GM12872 (cell line): ENCODE data around the gene GNA15.

Experiments
- TF ChIP-seq, protein P1 (sequence below): IDR thresholded peaks from 3 replicates; pipeline ENCODE4 v1.5.1; 2011; ENCODE audit warnings: low read depth, mild to moderate bottlenecking, low read length, moderate library complexity; ENCODE audit not compliant: insufficient read depth

GNA15 gene

DNA sequence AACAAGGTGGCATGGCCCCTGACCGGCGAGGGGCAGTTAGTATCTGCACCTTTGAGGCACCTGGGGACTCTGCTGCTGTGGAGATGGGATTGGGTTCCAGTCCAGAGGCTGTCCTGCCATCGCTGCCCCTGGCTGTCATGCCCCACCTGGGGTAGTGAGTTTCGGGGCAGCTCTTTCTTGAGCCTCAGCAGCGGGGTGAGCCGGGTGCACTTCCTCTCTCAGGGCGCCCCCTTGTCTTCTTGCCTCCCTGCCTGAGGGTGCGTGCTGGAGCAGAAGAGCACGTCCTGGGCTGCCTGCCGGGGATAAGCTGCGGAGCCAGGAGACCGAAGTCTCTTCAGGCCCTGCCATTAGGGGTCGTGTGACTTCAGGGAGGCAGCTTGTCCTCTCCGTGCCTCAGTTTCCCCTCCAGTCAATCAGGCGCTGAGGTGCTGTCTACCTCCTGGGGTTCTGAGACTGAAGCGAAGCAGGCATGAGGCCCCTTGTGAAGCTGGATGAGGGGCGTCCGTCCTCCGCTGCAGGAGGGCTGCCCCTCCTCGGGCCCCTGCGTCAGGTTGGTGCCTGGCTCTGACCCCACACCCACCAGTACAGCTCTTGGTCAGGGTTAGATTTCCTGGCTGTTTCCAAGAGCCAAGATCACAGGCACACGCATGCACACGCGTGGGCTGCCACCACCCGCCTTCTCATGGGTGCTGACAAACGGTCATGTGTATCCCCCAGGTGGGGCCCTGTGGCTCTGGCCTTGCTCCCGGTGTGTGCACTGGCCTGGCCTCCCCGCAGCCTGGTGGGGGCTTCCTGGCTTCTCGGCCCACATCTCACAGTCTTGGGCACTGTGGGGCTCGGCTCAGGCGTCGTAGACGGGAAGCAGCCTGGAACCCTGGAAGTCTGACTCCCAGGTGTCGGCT, 33.3 kb upstream of the GNA15 start:
- TF ChIP-seq, protein P1, sequence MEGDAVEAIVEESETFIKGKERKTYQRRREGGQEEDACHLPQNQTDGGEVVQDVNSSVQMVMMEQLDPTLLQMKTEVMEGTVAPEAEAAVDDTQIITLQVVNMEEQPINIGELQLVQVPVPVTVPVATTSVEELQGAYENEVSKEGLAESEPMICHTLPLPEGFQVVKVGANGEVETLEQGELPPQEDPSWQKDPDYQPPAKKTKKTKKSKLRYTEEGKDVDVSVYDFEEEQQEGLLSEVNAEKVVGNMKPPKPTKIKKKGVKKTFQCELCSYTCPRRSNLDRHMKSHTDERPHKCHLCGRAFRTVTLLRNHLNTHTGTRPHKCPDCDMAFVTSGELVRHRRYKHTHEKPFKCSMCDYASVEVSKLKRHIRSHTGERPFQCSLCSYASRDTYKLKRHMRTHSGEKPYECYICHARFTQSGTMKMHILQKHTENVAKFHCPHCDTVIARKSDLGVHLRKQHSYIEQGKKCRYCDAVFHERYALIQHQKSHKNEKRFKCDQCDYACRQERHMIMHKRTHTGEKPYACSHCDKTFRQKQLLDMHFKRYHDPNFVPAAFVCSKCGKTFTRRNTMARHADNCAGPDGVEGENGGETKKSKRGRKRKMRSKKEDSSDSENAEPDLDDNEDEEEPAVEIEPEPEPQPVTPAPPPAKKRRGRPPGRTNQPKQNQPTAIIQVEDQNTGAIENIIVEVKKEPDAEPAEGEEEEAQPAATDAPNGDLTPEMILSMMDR = no peak

DNA sequence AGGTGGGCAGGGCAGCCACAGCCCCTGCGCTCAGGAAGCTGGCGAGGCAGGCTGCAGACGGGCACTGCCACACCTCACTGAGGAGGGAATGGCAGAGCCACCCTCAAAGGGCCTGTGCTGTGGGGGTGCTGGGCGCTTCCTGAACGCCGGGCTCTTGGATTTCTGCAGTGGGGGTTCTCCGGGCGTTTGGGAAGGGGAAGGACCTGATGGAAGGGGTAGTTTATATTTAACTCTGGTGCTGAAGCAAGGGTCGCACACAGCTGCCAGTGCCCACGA, 31.2 kb upstream of the GNA15 start:
- TF ChIP-seq, protein P1 = no peak

DNA sequence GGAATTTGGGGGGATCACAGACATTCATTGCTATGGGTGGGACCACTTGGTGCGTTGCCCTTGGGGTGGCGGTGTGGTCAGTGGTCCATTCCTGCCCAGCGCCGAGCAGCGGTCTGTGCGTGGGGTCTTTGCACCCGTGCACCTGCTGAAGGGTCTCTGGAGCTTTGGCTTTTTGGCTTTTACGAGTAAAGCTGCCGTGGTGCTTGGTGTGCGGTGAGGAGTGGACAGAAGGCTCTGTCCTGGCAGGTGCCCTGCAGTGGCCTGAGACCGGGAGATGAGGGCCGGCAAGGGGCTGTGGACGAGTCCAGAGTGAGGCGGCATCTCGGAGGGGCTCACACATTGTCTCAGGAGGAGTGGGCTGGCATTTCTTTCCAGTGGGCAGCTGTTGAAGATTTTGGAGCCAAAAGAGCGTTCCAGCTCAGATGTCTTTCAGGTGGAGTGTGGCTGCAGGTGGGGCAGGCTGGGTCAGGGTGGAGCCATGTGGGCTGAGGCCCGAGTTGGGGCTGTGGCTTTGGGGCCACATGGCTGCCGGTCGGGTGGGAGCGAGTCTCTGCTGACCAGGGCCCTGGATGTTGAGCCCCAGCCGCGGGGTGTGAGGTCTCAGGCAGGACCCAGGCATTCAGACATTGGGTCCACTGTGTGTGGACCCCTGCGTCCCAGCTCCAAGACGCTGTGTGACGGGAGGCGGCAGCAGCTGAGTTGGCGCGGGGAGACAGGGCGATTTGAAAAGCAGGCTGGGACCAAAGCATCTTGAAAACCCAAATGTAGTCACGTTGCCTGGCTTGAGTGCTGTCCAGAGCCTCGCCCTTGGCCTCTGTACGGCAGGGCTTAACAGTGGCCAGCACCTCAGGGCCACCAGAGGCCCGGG, 30.0 kb upstream of the GNA15 start:
- TF ChIP-seq, protein P1 = no peak

DNA sequence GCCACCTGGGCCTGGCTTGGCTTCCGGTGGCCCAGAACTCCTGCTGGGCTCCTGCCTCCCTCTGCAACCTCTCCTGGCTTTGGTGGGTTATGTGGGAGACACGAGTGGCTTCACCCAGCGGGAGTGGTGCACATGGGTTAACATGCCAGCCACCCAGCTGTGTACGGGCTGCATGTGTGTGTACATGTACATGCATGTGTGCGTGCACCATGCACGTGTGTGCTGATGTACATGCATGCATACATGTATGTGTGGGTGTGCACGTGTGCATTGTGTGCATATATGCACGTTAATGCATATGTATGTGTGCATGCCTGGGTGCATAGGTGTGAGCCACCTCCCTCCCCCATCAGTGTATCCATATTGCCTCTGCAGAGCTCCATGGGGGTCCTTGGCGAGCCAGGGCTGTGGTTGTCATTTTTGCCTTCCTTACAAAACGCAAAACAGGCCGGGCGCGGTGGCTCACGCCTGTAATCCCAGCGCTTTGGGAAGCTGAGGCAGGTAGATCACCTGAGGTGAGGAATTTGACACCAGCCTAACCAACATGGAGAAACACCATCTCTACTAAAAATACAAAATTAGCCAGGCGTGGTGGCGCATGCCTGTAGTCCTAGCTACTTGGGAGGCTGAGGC, 29.2 kb upstream of the GNA15 start:
- TF ChIP-seq, protein P1 = no peak

DNA sequence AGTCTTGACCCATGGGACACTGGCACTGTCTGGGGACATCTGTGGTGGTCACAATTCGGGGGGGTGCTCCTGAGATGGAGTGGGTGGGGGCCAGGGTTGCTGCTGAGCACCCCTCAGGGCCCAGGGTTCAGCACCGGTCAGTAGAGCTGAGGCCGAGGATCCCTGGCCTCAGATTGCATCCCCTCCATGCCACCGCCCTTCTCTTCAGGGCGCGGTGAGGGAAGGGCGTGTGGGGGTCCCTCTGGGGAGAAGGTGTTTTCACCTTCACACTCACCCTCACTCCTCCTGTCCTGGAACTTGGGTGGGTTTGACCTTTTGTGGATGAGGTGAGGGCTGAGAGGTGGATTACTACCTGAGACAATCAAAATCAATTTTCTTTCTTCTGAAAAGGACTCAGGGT, 28.2 kb upstream of the GNA15 start:
- TF ChIP-seq, protein P1 = no peak

DNA sequence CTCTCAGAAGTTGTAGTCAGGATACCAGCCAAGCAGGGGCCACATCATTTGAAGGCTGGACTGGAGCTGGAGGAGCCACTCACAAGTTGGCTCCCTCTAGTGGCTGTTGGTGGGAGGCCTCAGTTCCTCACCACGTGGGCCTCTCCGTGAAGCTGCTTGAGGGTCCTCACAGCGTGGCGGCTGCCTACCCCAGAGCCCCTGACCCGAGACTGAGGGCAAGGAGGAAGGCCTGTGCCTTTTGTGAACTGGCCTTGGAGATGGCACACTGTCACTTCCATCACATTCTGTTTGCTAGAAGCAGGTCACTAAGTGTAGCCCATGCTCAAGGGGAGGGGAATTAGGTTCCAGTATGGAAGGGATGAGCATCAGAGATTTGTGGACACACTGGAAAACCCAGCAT, 27.1 kb upstream of the GNA15 start:
- TF ChIP-seq, protein P1 = peak; percentile 98

DNA sequence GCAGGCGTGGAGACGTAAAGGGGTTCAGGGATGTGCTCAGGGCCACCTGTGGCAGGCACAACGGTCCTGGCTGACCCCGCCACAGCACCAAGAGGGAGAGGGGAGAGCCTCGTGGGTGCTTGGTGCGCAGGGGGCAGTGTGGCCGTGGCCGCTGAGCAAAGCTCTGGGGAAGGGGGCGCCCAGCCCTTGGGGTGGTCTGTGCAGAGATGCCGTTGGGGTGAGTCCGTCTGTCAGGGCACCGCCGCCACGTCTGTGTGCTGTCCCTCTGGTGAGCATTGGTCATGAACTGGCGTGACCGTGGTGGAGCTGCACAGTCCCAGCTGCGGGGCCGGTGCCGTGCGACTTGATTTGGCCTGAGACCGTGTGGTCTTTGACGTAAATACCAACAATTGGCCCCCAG, 26.3 kb upstream of the GNA15 start:
- TF ChIP-seq, protein P1 = no peak
